Heart right ventricle (tissue), 16 donors: ENCODE data around the gene HEYL. TPM values are rescaled to one million over a fixed set of nuclear protein-coding genes. Genes with fewer than 3 reads are reported as not detected.

ENCODE experiments used
- ATAC-seq, 8 donors: fragments of 200-7000 bp; cut with Tn5 transposase; one replicate each; pipeline ENCODE4 v1.9.1; 2020; ENCODE audit warnings: mild to moderate bottlenecking in 8 of 8, moderate library complexity in 8 of 8, moderate number of reproducible peaks in 1 of 8
- DNase-seq, 2 donors: peaks; one replicate each; pipeline ENCODE4 v3.0.0-alpha.2; 2020
- H3K27ac ChIP-seq, 10 donors: fragments of 200-600 bp; sonication (generic) in 2 of 10; one replicate each; pipeline versions ENCODE4 v1.5.0 to v1.8.0; 2020 to 2022; ENCODE audit warnings: mild to moderate bottlenecking in 3 of 10
- H3K27me3 ChIP-seq, 7 donors: fragments of 200-600 bp; one replicate each; pipeline ENCODE4 v1.8.0; 2021 to 2022; ENCODE audit warnings: mild to moderate bottlenecking in 2 of 7
- H3K36me3 ChIP-seq, 9 donors: fragments of 200-600 bp; sonication (generic) in 1 of 9; one replicate each; pipeline versions ENCODE4 v1.5.0 to v1.8.0; 2020 to 2022; ENCODE audit warnings: mild to moderate bottlenecking in 2 of 9
- H3K4me1 ChIP-seq, 9 donors: fragments of 200-600 bp; sonication (generic) in 1 of 9; one replicate each; pipeline versions ENCODE4 v1.5.0 to v1.8.0; 2020 to 2022; ENCODE audit warnings: mild to moderate bottlenecking in 4 of 9
- H3K4me3 ChIP-seq, 10 donors: fragments of 200-600 bp; sonication (generic) in 2 of 10; one replicate each; pipeline versions ENCODE4 v1.5.0 to v1.8.0; 2020 to 2022; ENCODE audit warnings: mild to moderate bottlenecking in 7 of 10, moderate library complexity in 2 of 10
- H3K9me3 ChIP-seq, 11 donors: fragments of 200-600 bp in 10 of 11; sonication (generic) in 2 of 11; one replicate each; pipeline versions ENCODE4 v1.5.0 to v1.8.0; 2013 to 2022; ENCODE audit warnings: mild to moderate bottlenecking in 2 of 11, control low read depth in 1 of 11, moderate library complexity in 1 of 11
- WGBS, 2 donors: extraction: QIAGEN DNeasy Blood & Tissue Kit; methylation state at CpG; one replicate each; pipeline ENCODE4 v1.1.7; 2013; ENCODE audit warnings: inconsistent platforms in 1 of 2; 5-methylcytosine and 5-hydroxymethylcytosine counted together
- intact Hi-C, 10 donors: fragments of 100-400 bp; cut with DNase I; formaldehyde crosslinking; loops; one replicate each; pipeline versions ENCODE4 v1.11.1 to v1.14.2; 2022
- polyA plus RNA-seq, 2 donors: library from polyadenylated mRNA; stranded (reverse); fragments of 200-250 nt; gene quantifications; one replicate each; pipeline ENCODE4 v1.2.3, GENCODE V29; 2013
- total RNA-seq, 10 donors: library from RNA; stranded (reverse); fragmentation: NEBNext Ultra II Directional in 3 of 10; extraction: Animal tissue kit (Norgen Biotek cat#: 25700) in 3 of 10; gene quantifications; one replicate each; pipeline versions ENCODE4 v1.2.1 to v1.2.4, GENCODE V29; 2021 to 2023
- TF ChIP-seq, protein P1 (sequence below), 9 donors: fragments of 200-600 bp; sonication (generic) in 2 of 9; IDR thresholded peaks; one replicate each; pipeline versions ENCODE4 v1.5.0 to v1.8.0; 2021 to 2022; ENCODE audit warnings: antibody characterized with exemption in 9 of 9, mild to moderate bottlenecking in 5 of 9, moderate library complexity in 1 of 9
- donor health status: Arrhythmogenic right ventricular cardiomyopathy.
- donor health status: ischemic (EF 13 %, LVEDD 7.1; RV severe dilation, severe dysfunction).
- donor health status: healthy with polysubstance abuse.
- donor health status: DM: no; HTN: yes; CAD: no.
- donor health status: DM: no; HTN: no; CAD: no.
- donor health status: ischemic (EF 25% LVEDD 6.9; RV normal size, moderate dysfunction).
- donor health status: ischemic (EF 25% LVEDD 5.7; RV mildly dilated, moderate dysfunction).
- donor health status: healthy.
- donor health status: DM: yes; HTN: yes; CAD: no.
- donor health status: Ischemic cardiomyopathy.
- donor health status: ischemic (EF 35%, LVEDD 5.7; RV mildly dilated, moderate dysfunction).
- donor health status: nonischemic (EF 11% LVEDD 7.7; RV severe dilation, severe dysfunction).
- donor health status: DM: yes; HTN: yes; CAD: no.
- donor health status: PGD.
- donor health status: ischemic (EF 29% LVEDD 5.4; RV normal size, mild dysfunction).
- donor health status: nonischemic (EF 23%, LVEDD 6.1; RV moderate dilation, normal function).

HEYL gene
- total and polyA plus RNA-seq, 12 donors = 11.5 to 27.5 (median 14.3) TPM

DNA sequence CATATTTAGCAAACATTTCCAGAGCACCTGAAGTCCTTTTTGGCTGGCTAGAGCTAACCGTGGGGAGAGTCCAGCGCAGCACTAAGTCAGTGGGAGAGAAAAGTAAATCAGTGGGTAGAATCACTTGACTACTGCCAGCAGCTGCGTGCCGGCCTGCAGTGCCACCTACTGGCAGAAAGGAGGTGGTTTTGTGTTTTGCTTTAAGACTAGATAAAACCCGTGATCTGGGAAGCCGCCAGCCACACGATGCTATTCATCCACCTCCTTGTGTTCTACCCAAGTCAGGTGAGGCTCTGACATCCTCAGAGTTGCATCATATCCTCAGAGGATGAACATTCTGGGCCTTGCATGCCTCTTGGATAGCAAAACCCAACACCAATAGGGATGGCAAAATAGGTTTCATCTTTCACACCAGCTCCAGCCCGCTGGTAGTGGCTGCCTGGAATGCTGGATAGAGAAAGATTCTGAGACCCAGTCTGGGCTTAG, 14.1 kb upstream of the HEYL start:
- Histone ChIP-seq H3K27me3 (peaks cover 0 to 11% (median 0%) of the 10 kb centered on the region in 7 donors), H3K27ac (peak overlapping the region in 3 of 10 donors; percentile 66 to 76 (median 72)), H3K4me3 (peak overlapping the region in 1 of 10 donors; percentile 10), H3K4me1 (peaks cover 7 to 67% (median 22%) of the 10 kb centered on the region in 9 donors), H3K9me3 (no peaks in the 10 kb centered on the region), H3K36me3 (no peaks in the 10 kb centered on the region)
- WGBS, 2 donors = 6 to 8% methylated on average over 8 of the region's 8 CpGs
- DNase-seq = peak; percentile 74 to 82
- intact Hi-C loops = loop anchor here in 9 of 10 donors (1.0 to 5.0 kb wide), 5 partner anchors 45 to 49 kb away; no protein-coding TSS in a partner anchor
- TF ChIP-seq, protein P1, sequence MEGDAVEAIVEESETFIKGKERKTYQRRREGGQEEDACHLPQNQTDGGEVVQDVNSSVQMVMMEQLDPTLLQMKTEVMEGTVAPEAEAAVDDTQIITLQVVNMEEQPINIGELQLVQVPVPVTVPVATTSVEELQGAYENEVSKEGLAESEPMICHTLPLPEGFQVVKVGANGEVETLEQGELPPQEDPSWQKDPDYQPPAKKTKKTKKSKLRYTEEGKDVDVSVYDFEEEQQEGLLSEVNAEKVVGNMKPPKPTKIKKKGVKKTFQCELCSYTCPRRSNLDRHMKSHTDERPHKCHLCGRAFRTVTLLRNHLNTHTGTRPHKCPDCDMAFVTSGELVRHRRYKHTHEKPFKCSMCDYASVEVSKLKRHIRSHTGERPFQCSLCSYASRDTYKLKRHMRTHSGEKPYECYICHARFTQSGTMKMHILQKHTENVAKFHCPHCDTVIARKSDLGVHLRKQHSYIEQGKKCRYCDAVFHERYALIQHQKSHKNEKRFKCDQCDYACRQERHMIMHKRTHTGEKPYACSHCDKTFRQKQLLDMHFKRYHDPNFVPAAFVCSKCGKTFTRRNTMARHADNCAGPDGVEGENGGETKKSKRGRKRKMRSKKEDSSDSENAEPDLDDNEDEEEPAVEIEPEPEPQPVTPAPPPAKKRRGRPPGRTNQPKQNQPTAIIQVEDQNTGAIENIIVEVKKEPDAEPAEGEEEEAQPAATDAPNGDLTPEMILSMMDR (IDR thresholded peaks at IDR 0.05) = peak; percentile 87 to 96 (median 92)
- ATAC-seq = peak; percentile 58 to 77 (median 64)

DNA sequence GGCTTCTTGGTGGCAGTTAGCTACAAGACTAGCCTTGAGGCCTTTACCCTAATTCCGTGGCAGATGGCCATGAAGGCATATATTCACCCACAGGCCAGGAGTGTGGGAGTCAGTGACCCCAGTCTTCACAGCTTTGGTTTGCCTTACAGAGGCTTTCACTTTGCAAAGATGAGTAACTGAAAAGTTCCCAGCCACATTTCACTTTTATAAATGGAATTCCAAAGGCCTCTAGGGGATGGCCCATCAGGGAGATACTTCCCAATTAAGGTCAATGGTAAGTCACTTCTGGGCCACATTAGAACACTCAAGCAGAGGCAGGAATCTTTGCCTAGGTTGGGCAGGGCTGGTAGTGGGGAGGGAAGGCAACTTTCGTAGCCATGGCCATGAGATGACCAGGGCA, 13.1 kb upstream of the HEYL start:
- H3K4me1 ChIP-seq = peaks cover 7 to 73% (median 29%) of the 10 kb centered on the region in 9 donors

DNA sequence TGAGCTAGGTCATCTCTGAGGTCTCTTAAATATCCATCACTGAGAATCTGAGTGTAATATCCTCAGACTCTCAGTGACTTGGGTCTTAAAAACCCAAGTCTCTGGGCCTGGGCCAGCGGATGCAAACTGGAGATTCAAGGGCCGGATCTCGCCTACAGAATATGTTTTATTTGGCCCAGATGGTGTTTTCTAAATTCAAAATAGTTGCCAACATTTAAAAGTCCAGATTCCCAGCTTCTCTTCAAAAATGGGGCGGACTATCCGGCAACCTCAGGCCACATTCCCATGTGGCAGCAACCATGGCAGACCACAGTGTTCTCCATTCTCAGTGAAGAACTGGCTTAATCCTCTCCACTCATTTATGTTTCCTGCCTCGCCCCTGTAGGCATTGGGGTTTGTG, 12.7 kb upstream of the HEYL start:
- ATAC-seq (peak; percentile 25 to 71 (median 50)), DNase-seq (peak; percentile 62 to 69)
- TF ChIP-seq, protein P1 (IDR thresholded peaks at IDR 0.05) = no peak
- peak overlapping the region; percentile 34 to 76 (median 63) for H3K27ac ChIP-seq
- no peak overlapping the region for H3K4me3 ChIP-seq
- peaks cover 7 to 77% (median 34%) of the 10 kb centered on the region in 9 donors for H3K4me1 ChIP-seq
- H3K9me3 ChIP-seq = no peaks in the 10 kb centered on the region
- peaks cover 0 to 11% (median 0%) of the 10 kb centered on the region in 7 donors for H3K27me3 ChIP-seq
- H3K36me3 ChIP-seq = no peaks in the 10 kb centered on the region
- 62 to 64% methylated on average over 6 of the region's 6 CpGs for WGBS, 2 donors
- intact Hi-C loops = loop anchor here in 9 of 10 donors (1.0 to 5.0 kb wide), 5 partner anchors 43 to 47 kb away; no protein-coding TSS in a partner anchor

More for the DNA sequence above, 13.1 kb upstream of the HEYL start:
- Histone ChIP-seq H3K27me3 (peaks cover 0 to 11% (median 0%) of the 10 kb centered on the region in 7 donors), H3K9me3 (no peaks in the 10 kb centered on the region), H3K4me3 (no peak overlapping the region), H3K27ac (peak overlapping the region; percentile 34 to 76 (median 63)), H3K36me3 (no peaks in the 10 kb centered on the region)
- WGBS, 2 donors = 78 to 86% methylated on average over 2 of the region's 2 CpGs
- TF ChIP-seq, protein P1 (IDR thresholded peaks at IDR 0.05) = no peak
- intact Hi-C loops = loop anchor here in 9 of 10 donors (1.0 to 5.0 kb wide), 5 partner anchors 44 to 48 kb away; no protein-coding TSS in a partner anchor
- ATAC-seq (peak in 6 of 8 donors; percentile 2 to 13 (median 8)), DNase-seq (no peak)

DNA sequence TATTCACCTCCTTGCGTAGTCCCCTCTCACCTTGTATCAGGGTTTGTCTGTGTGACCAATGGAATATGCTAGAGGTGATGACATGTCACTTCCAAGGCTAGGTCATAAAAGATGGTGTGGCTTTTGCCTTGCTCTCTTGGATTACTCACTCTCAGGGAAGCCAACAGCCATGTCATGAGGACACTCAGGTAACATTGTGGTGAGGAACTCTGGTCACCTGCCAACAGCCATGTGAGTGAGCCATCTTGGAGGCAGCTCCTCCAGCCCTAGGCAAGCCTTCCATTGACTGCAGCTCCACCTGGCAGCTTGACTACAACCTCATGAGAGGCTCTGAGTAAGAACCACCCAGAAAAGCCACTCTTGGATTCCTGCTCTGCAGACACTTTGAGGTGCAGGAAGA, 11.0 kb upstream of the HEYL start:
- H3K36me3 ChIP-seq = no peaks in the 10 kb centered on the region
- peak overlapping the region in 4 of 10 donors; percentile 5 to 56 (median 36) for H3K27ac ChIP-seq
- intact Hi-C loops = loop anchor here in 1 of 10 donors (5.0 kb wide), 1 partner anchor 43 kb away; no protein-coding TSS in a partner anchor
- DNase-seq (no peak), ATAC-seq (no peak)
- 92 to 96% methylated on average over 1 of the region's 1 CpG for WGBS, 2 donors
- TF ChIP-seq, protein P1 (IDR thresholded peaks at IDR 0.05) = no peak
- H3K4me3 ChIP-seq = no peak overlapping the region
- peaks cover 14 to 78% (median 37%) of the 10 kb centered on the region in 9 donors for H3K4me1 ChIP-seq
- peaks cover 0 to 11% (median 0%) of the 10 kb centered on the region in 7 donors for H3K27me3 ChIP-seq
- H3K9me3 ChIP-seq = no peaks in the 10 kb centered on the region
